NCI-H446 treated with DMSO at 0.1 percent for 48 hours (cell line): Measurements from ENCODE around the gene EIF3B.
"Not testable (repeated sequence)": the region's sequence is repeated elsewhere in the genome, so short reads cannot be mapped to it uniquely, and the experiment has no call there.

Source experiments
- DNase-seq: peaks from one replicate; lab custom pipeline; 2025; lab: John Stamatoyannopoulos, UW

The EIF3B gene

GRCh38 chr7:2399848-2400587, 45.4 kb downstream of the EIF3B start:
- DNase-seq = peak; percentile 36

GRCh38 chr7:2402687-2403013, 48.0 kb downstream of the EIF3B start:
- no peak for DNase-seq

GRCh38 chr7:2403014-2403717, 48.5 kb downstream of the EIF3B start, which contains the start of gene CHST12:
CHST12 (plus strand) TSS chr7:2403611; CDS start chr7:2432640, 29,029 bp downstream.
- peak; percentile 86 for DNase-seq

- DNase-seq = no peak
Observed at GRCh38 chr7:2403718-2404648, 49.4 kb downstream of the EIF3B start.

GRCh38 chr7:2404714-2405119, 50.1 kb downstream of the EIF3B start:
- no peak for DNase-seq

- DNase-seq = no peak
Observed at GRCh38 chr7:2405201-2405600, 50.6 kb downstream of the EIF3B start.

- DNase-seq = no peak
Observed at GRCh38 chr7:2405601-2406345, 51.1 kb downstream of the EIF3B start.

GRCh38 chr7:2409745-2410414, 55.3 kb downstream of the EIF3B start:
- no peak for DNase-seq

GRCh38 chr7:2411049-2411448, 56.4 kb downstream of the EIF3B start:
- no peak for DNase-seq

- DNase-seq = no peak
Observed at GRCh38 chr7:2411815-2412586, 57.4 kb downstream of the EIF3B start.

- DNase-seq = no peak
Observed at GRCh38 chr7:2412587-2413201, 58.1 kb downstream of the EIF3B start.

- DNase-seq = no peak
Observed at GRCh38 chr7:2416063-2416462, 61.4 kb downstream of the EIF3B start.

GRCh38 chr7:2416650-2417049, 62.0 kb downstream of the EIF3B start:
- no peak for DNase-seq

GRCh38 chr7:2417178-2417577, 62.6 kb downstream of the EIF3B start:
- not testable (repeated sequence) for DNase-seq

- DNase-seq = no peak
Observed at GRCh38 chr7:2417981-2418481, 63.4 kb downstream of the EIF3B start.

GRCh38 chr7:2420216-2420933, 65.7 kb downstream of the EIF3B start:
- DNase-seq = no peak

GRCh38 chr7:2421943-2422310, 67.3 kb downstream of the EIF3B start:
- DNase-seq = no peak

- DNase-seq = no peak
Observed at GRCh38 chr7:2425749-2426148, 71.1 kb downstream of the EIF3B start.
